Endothelial cell of umbilical vein (primary cell): ENCODE data around the gene RETREG2. TPM values are rescaled to one million over a fixed set of nuclear protein-coding genes. Genes with fewer than 3 reads are reported as not detected.

Experiments
- BruUV-seq: library from RNA; stranded (reverse); fragments of 400-500 nt; replicated peaks from 2 replicates; lab custom pipeline; 2021; lab: Mats Ljungman, UMichigan
- CTCF ChIA-PET: fragments of 300-600, 350-600 bp; sonication (Branson Sonifier 250); formaldehyde crosslinking; loops from one replicate; lab custom pipeline; 2021; ENCODE audit warnings: antibody characterized with exemption, inconsistent platforms; lab: Charles Lee
- POLR2A ChIA-PET: fragments of 300-600, 350-600 bp; sonication (Branson Sonifier 250); formaldehyde crosslinking; loops from one replicate; lab custom pipeline; 2021; ENCODE audit warnings: antibody characterized with exemption, inconsistent platforms; lab: Charles Lee
- DNase-seq: peaks from one replicate; pipeline ENCODE4 v3.0.0-alpha.2; 2011; ENCODE audit warnings: low read depth, low spot score
- FAIRE-seq: peaks from 2 replicates; lab custom pipeline; 2011; peaks lifted over from hg19 to GRCh38; lab: Jason Lieb, UNC
- H2AFZ ChIP-seq: 2 replicates; pipeline ENCODE4 v1.6.0; 2012; ENCODE audit warnings: low read depth, low read length, control low read depth, inconsistent platforms
- H3K27ac ChIP-seq: 2 replicates; pipeline ENCODE4 v1.5.1; 2011; ENCODE audit warnings: low read depth, mild to moderate bottlenecking, control low read depth, low read length, moderate library complexity; ENCODE audit not compliant: insufficient read depth
- H3K27me3 ChIP-seq, 2 experiments: 2 replicates each; pipeline versions ENCODE4 v1.6.0 to v1.6.1; 2011; ENCODE audit warnings: low read length in 2 of 2, mixed read lengths in 1 of 2; ENCODE audit not compliant: control insufficient read depth in 2 of 2, insufficient read depth in 2 of 2
- H3K36me3 ChIP-seq, 2 experiments: 2 replicates in 1 of 2; 3 replicates in 1 of 2; pipeline ENCODE4 v1.5.1; 2011; ENCODE audit warnings: low read length in 2 of 2, mild to moderate bottlenecking in 1 of 2, moderate library complexity in 1 of 2; ENCODE audit not compliant: control insufficient read depth in 2 of 2, insufficient read depth in 2 of 2; ENCODE audit errors: extremely low read depth in 1 of 2
- H3K4me1 ChIP-seq: 3 replicates; pipeline ENCODE4 v1.5.1; 2011; ENCODE audit warnings: mild to moderate bottlenecking, low read length; ENCODE audit not compliant: control insufficient read depth, insufficient read depth; ENCODE audit errors: extremely low read depth
- H3K4me2 ChIP-seq: 2 replicates; pipeline ENCODE4 v1.6.1; 2011; ENCODE audit warnings: low read length, control low read depth, mixed read lengths; ENCODE audit not compliant: insufficient read depth
- H3K4me3 ChIP-seq, 3 experiments: fragments of 200-600 bp in 1 of 3; sonication (generic), shearing (Covaris generic) in 1 of 3; replicated peaks in 1 of 3; 2 replicates each; pipeline ENCODE4 v1.5.1; 2011 to 2016; ENCODE audit warnings: control low read depth in 3 of 3, low read length in 3 of 3, mild to moderate bottlenecking in 2 of 3, inconsistent platforms in 1 of 3, low read depth in 1 of 3, moderate library complexity in 1 of 3; ENCODE audit not compliant: insufficient read depth in 1 of 3
- H3K79me2 ChIP-seq: 2 replicates; pipeline ENCODE4 v1.6.0; 2012; ENCODE audit warnings: low read length, inconsistent platforms; ENCODE audit not compliant: control insufficient read depth, insufficient read depth
- H3K9ac ChIP-seq: replicated peaks from 2 replicates; pipeline ENCODE3; 2011; ENCODE audit warnings: low read length, control low read depth; ENCODE audit not compliant: insufficient read depth; ENCODE audit errors: extremely low read depth
- H3K9me1 ChIP-seq: replicated peaks from 3 replicates; pipeline ENCODE4 v1.6.0; 2011; ENCODE audit warnings: mild to moderate bottlenecking, low read length; ENCODE audit not compliant: control insufficient read depth, insufficient read depth; ENCODE audit errors: extremely low read depth
- H3K9me3 ChIP-seq: replicated peaks from 2 replicates; pipeline ENCODE4 v1.5.1; 2012; ENCODE audit warnings: low read length, inconsistent platforms; ENCODE audit not compliant: control insufficient read depth, insufficient read depth
- H4K20me1 ChIP-seq: replicated peaks from 2 replicates; pipeline ENCODE3; 2011; ENCODE audit warnings: mild to moderate bottlenecking, low read length; ENCODE audit not compliant: control insufficient read depth, insufficient read depth; ENCODE audit errors: extremely low read depth
- CTCF ChIP-seq, 2 donors: IDR thresholded peaks; 1 replicate in 1 of 2; 2 replicates in 1 of 2; pipeline ENCODE4 v1.5.1; 2011; ENCODE audit warnings: low read length in 2 of 2, mild to moderate bottlenecking in 2 of 2, moderate library complexity in 2 of 2, control low read depth in 1 of 2, inconsistent platforms in 1 of 2, low read depth in 1 of 2; ENCODE audit not compliant: insufficient read depth in 1 of 2; ENCODE audit errors: extremely low read depth in 1 of 2
- EZH2 ChIP-seq: IDR thresholded peaks from 2 replicates; pipeline ENCODE4 v1.6.1; 2012; ENCODE audit warnings: borderline replicate concordance, low read depth, mild to moderate bottlenecking, moderate library complexity, low read length, inconsistent platforms; ENCODE audit not compliant: severe bottlenecking
- FOS ChIP-seq: IDR thresholded peaks from 2 replicates; pipeline ENCODE4 v1.6.1; 2011; ENCODE audit warnings: mild to moderate bottlenecking, low read length, moderate library complexity, borderline replicate concordance; ENCODE audit not compliant: insufficient read depth
- GATA2 ChIP-seq: IDR thresholded peaks from 2 replicates; pipeline ENCODE4 v1.7.0; 2011; ENCODE audit warnings: low read depth, mild to moderate bottlenecking, moderate library complexity, mixed read lengths, low read length; ENCODE audit not compliant: insufficient read length, insufficient read depth
- JUN ChIP-seq: IDR thresholded peaks from 2 replicates; pipeline ENCODE4 v1.6.1; 2011; ENCODE audit warnings: borderline replicate concordance, low read depth; ENCODE audit not compliant: insufficient read length, insufficient read depth
- MAX ChIP-seq: IDR thresholded peaks from 2 replicates; pipeline ENCODE4 v1.6.1; 2011; ENCODE audit not compliant: insufficient read depth, insufficient read length
- MYC ChIP-seq: IDR thresholded peaks from one replicate; pipeline ENCODE4 v1.6.1; 2011; ENCODE audit warnings: mild to moderate bottlenecking, low read depth, low read length
- POLR2A ChIP-seq: IDR thresholded peaks from 2 replicates; pipeline ENCODE4 v1.6.1; 2012; ENCODE audit warnings: low read depth, mild to moderate bottlenecking, control low read depth, low read length
- POLR2AphosphoS5 ChIP-seq: IDR thresholded peaks from 2 replicates; pipeline ENCODE4 v1.6.1; 2012; ENCODE audit warnings: low read depth, mild to moderate bottlenecking, control low read depth, low read length, moderate library complexity; ENCODE audit not compliant: insufficient read depth
- dilution Hi-C: fragments of 300-500 bp; cut with MboI; formaldehyde crosslinking; loops from one replicate; pipeline ENCODE4 v1.15.0; 2019; ENCODE audit warnings: low sequenced_read_pairs; ENCODE audit not compliant: extremely low pct_ligation_motif_present
- intact Hi-C: fragments of 100-400 bp; cut with micrococcal nuclease; formaldehyde crosslinking; loops from one replicate; pipeline ENCODE4 v1.10.0; 2022
- polyA plus RNA-seq, 4 experiments: library from polyadenylated mRNA; depleted of rRNA in 3 of 4; stranded (reverse) in 3 of 4; unstranded in 1 of 4; fragments of >200 nt; gene quantifications; 2 replicates each; pipeline versions ENCODE4 v1.2.1 to v1.2.3, GENCODE V29; 2011 to 2012; ENCODE audit warnings: missing spikeins in 1 of 4
- total RNA-seq: library from RNA; stranded (reverse); gene quantifications from 2 replicates; pipeline ENCODE4 v1.2.3, GENCODE V29; 2021

The RETREG2 gene
- total and polyA plus RNA-seq, 2 donors (not counting 3 experiments of a cell fraction or from before 2014, with no cell fraction given) = 59.5 to 76.1 TPM

GRCh38 chr2:219176818-219177551 is 1.1 kb upstream of the RETREG2 start, which contains the start of gene CNPPD1:
Gene CNPPD1 (minus strand): TSS chr2:219176925. CDS start chr2:219176828, 97 bp downstream.
- DNase-seq (peak; percentile 83), FAIRE-seq (peak; percentile 74)
- Histone ChIP-seq H3K9ac (peak within 1 kb of the TSS; percentile 81), H4K20me1 (no peaks in the 10 kb centered on the region), H3K4me3 (peak within 1 kb of the TSS; percentile 29 to 81 (median 67)), H3K27me3 (no peaks in the 10 kb centered on the region), H3K79me2 (peaks cover 22% of the 10 kb centered on the region), H3K4me1 (peaks cover 18% of the 10 kb centered on the region), H2AFZ (peak within 1 kb of the TSS; percentile 74), H3K9me1 (no peaks in the 10 kb centered on the region), H3K4me2 (peak within 1 kb of the TSS; percentile 95), H3K9me3 (no peaks in the 10 kb centered on the region), H3K36me3 (peaks cover 14 to 34% of the 10 kb centered on the region in 2 experiments), H3K27ac (peak within 1 kb of the TSS; percentile 62)
- POLR2A ChIA-PET = interaction anchor here (0.6 to 1.2 kb wide), 6 partner anchors 19 to 180 kb away, joined by 3 to 5 read pairs (median 3); partner anchors contain the start of genes ANKZF1 and ATG9A
- intact Hi-C loops (loop anchor here (1.0 to 5.0 kb wide), 8 partner anchors 17 to 610 kb away; partner anchors contain the start of genes ANKZF1, ATG9A, CNOT9 and DNAJB2), dilution Hi-C loops (no loop called here)
- TSS peak; percentile 32 for BruUV-seq
- CTCF ChIA-PET = interaction anchor here (0.6 to 3.4 kb wide), 11 partner anchors 17 to 594 kb away, joined by 3 to 18 read pairs (median 7); partner anchors contain the start of genes ABCB6, DNAJB2, NHEJ1 and ZFAND2B
- TF ChIP-seq CTCF (IDR thresholded peaks at IDR 0.05; ENCODE audit: extremely low read depth in 1 of 2, insufficient read depth in 1 of 2, low read depth in 1 of 2, low read length in 2 of 2) = peak in 1 of 2 donors; percentile 0
- no peak for TF ChIP-seq MYC
- TF ChIP-seq POLR2AphosphoS5 = peak; percentile 85
- no peak for TF ChIP-seq JUN
- no peak for TF ChIP-seq FOS
- no peak for TF ChIP-seq GATA2
- no peak for TF ChIP-seq POLR2A
- no peak for TF ChIP-seq EZH2
- peak; percentile 16 for TF ChIP-seq MAX
